Stimulated activated CD8-positive, alpha-beta memory T cell treated with anti-CD3 and anti-CD28 coated beads, Interleukin-15, amount 100 ng/mL, for 1 hour (primary cell): Measurements from ENCODE around the gene SCUBE2.

ENCODE experiments used
- DNase-seq: peaks from one replicate; pipeline ENCODE4 v3.0.0-alpha.2; 2020; ENCODE audit warnings: low read depth

The SCUBE2 gene

DNA sequence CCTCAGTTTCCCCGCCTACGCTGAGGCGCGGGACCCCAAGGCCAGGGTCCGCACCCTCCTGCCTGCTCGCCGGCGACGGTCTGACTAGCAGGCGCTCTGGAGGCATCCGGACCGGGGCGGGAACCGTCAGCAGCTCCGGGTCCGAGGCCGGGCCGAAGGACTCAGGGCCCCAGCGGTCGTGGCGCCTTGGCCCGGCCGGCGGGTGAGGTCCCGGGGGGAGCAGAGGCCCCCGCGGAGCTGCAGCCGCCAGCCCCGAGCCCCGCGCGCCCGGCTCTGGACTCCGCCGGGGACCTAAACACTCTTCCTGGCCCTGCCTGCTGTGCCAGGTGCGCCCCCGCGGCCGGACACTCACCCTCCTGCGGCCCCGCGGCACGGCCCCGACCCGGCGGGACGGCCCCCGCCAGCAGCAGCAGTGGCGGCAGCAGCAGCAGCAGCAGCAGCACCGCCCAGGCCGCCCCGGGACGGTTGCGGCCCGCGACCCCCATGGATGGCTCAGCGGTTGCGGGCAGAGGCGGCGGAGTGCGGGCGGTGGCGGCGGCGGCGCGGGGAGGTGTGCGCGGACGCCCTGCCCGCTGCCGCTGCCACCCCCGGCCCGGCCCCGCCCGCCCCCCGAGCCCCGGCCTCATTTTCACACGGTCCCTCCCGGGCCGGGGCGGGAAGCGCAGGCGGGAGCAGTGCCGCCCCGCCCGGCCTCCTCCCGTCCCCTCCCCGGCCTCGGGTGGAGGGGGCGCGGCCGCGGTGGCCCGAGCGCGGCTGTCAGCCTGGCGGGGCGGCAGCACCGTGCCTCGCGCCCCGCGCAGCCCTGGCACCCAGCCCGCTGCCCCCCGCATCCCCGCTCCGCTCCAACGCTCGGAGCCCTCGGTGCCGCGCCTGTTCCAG lies at the start of gene SCUBE2:
Gene SCUBE2 (minus strand): TSS at position 556 of the 879 bp plus-strand sequence. CDS start 71 bp downstream, at position 485.
- DNase-seq: no peak

- no peak for DNase-seq
Measured at GRCh38 chr11:9141186-9141585, 49.8 kb upstream of the SCUBE2 start.

GRCh38 chr11:9139628-9140357 lies 48.4 kb upstream of the SCUBE2 start:
- DNase-seq: no peak

DNA sequence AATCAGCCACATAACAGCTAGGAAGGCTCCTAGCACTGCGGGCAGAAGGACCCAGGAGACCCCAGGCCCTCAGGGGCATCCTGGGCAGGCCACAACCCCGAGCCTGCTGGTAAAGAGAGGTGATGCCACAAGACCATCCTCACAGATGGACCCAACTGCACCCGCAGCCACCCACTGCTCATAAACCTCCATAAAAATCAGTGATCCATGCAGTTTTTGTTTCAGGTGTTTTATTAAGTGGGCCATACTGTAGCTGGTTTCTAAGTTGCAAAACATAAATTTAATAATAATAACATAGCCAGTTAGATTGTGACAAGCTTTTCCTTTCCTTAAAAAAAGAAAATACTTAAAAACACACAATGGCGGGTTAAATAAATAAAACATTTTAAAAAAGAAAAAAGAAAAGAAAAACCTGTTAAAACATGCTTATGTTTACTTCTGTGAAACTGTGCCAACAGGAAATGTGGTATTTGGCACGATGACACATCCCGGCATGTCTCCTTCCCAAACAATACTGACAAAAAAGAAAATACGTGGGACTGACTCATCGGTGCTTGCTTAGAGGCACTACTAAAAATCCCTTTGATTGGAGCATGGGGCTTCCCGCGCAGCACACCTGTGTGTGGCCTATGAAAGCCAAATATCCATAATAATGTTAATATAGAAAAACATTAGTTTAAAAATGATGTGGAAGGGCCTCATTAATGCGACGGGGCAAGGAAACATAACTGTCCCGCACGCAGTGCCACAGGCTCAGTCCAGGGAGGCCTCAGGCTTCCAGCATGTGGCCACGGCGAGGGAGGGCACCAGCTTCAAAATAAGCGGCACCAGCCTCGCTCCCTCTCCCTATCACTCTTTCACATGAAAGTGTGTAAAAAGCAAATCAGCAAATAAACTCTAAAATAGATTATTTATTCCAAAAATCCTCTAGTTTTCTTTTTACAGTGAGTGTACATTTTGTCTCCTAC lies 47.5 kb upstream of the SCUBE2 start:
- no peak for DNase-seq

GRCh38 chr11:9138133-9138453 lies 46.7 kb upstream of the SCUBE2 start:
- DNase-seq: no peak

DNA sequence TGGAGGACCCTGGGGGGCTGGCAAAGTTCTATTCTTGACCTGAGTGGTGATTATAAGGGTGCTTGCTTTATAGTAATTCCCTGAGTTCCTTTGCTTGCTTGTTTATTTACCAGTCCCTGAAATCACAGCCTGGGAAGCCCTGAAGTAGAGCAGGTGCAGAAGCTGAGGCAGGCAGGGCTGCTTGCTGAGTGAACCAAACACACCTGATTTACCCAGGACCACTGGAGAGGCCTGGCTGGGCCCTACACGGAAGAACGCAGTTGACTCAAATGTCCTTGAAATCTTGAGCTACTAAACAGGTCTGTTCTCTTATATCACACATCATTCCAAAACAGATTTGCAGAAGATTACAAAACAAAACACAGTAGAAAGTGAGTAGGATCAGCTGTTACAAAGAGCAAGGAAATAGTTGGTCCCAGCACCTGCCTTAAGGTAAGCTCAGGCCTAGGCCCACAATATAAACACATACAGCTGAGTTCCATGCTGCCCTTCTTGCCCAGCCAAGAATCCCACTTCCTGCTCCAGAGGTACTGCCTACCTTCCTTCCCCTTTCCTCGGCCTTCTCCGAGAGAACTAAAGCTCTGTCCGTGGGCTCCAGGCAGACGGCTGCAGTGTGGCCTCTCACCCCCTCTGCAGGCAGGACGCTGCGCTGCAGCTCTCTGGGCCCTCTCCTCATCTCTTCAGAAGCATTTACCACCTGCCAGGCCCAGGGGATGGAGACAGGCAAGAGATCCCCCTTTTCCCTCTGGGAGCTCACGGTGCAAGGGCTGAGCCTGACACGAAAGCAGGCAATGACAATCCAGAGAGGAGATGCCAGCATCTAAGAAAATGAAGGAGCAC lies 46.1 kb upstream of the SCUBE2 start:
- DNase-seq: peak; percentile 39

GRCh38 chr11:9136741-9137140 lies 45.3 kb upstream of the SCUBE2 start:
- DNase-seq: no peak

- no peak for DNase-seq
Measured at GRCh38 chr11:9133956-9134355, 42.6 kb upstream of the SCUBE2 start.

DNA sequence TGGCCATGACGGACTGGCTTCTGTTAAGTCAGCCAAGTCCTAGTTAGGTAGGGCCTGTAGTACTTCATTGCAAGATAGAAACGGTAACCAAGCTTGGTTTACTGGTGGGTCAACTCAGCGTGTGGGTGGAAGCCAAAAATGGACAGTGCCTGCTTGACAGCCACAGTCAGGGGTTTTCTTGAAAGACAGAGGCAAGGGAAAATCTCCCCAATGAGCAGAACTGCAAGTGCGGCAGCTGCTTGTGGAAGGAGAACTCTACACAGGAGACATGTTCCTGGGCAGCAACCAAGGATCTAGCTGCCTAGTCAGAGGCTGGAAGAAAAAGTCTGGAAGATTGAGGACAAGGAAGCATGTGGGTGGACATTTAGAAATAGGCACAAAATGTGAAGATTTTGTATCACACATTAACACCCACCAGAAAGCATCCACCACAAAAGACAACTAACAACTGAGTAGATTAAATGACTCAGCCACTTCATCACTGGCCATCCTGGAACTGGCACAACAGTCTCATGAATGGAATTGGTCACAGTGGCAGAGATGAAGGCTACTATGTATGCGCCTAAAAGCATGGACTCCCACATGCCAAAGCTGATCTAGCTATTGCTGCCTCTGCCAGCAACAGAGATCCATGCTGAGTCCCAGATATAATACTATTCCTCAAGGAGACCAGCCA lies 40.9 kb upstream of the SCUBE2 start:
- DNase-seq: no peak

DNA sequence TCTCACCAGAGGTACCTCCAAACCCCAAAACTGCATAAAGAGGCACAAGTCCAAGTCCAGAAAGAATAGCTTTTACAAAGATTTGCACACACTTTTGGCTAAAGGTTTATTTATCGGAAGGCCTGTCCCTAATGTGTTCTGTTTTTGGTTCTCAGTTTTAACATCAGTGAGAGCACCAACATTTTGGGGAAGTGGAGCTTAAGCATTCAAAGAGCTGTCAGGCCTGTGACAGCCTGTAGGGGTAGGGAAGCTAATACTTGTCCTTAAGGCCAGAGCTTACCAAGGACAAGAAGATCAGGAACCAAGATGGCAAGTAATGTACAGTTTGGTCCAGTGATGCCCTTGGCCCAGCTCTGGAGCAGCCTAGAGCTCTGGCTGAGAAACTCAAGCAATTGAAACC lies 38.9 kb upstream of the SCUBE2 start:
- no peak for DNase-seq

DNA sequence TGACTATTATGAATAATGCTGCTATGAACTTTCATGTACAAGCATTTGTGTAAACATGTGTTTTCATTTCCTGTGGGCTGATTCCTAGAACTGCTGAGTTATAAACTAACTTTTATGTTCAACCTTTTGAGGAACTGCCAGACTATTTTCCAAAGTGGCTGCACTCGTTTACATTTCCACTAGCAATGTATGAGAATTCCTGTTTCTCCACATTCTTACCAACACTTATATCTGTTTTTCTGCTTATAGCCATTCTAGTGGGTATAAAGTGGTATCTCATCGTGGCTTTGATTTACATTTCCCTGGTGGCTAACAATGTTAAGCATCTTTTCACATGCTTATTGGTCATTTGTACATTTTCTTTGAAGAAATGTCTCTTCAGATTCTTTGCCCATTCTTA lies 35.2 kb upstream of the SCUBE2 start:
- no peak for DNase-seq

DNA sequence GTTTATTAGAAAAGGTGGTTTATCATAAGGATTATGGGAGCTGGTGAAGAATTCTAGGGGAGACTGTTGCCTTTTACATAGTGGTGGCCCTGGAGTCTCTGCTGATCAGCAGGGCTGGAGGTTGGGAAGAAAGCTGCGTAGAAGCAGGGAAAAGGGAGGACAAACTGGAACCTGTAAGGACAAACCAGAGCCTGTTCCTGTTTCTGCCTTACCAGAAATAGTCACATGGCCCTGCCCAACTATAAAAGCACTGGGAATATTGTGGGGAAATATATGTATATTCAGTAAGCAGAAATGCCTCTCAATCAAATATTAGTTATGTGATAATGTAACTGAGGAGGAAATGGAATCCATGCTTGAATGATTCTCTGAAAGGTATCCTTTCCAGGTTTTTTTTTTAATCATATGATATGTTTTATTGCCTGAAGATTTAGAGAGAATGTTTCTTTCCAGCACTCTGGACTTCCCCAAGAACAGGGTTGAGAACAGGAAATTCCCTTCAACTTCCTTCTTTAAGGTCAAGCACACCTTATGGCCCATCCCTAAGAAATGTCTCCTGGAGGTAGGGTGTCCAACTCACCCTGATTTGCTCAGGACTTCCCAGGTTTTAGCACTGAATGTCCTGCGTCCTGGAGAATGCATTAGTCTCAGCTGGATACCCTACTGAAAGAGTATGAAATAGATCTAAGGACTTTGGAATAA lies 33.9 kb upstream of the SCUBE2 start:
- DNase-seq: no peak

GRCh38 chr11:9123595-9124304 lies 32.4 kb upstream of the SCUBE2 start:
- no peak for DNase-seq

DNA sequence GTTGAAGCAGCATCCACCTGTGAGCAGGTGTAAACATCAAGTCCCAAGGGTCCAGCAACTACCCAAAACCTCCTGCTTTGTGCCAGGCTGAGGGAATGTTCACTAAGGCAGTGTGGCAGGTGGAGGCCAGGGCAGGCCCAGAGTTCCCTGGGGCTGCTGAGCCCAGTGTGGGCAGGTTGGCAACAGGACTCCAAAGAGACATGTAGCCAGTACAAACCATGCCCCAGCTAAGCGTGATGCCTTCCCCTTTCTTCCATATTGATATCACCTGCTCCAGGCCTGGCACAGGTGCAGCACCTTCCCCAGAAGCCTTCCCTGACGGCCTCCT lies 30.0 kb upstream of the SCUBE2 start:
- no peak for DNase-seq

- DNase-seq: no peak
Measured at GRCh38 chr11:9120664-9121468, 29.5 kb upstream of the SCUBE2 start.

DNA sequence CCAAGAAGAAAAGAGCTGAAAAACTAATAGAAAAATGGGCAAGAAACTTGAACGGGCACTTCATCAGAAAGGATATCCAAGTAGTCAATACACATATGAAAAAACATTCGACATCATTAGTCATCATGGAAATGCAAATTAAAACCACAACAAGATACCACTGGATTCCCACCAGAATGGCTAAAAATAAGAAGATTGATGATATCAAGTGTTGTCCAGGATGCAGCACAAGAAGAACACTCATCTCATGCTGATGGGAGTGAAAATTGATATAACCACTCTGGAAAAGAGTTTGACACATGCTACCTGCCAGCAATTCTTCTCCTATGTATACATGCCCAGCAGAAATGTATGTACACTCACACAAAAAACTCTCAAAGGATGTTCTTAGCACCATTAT lies 26.9 kb upstream of the SCUBE2 start:
- DNase-seq: no peak

DNA sequence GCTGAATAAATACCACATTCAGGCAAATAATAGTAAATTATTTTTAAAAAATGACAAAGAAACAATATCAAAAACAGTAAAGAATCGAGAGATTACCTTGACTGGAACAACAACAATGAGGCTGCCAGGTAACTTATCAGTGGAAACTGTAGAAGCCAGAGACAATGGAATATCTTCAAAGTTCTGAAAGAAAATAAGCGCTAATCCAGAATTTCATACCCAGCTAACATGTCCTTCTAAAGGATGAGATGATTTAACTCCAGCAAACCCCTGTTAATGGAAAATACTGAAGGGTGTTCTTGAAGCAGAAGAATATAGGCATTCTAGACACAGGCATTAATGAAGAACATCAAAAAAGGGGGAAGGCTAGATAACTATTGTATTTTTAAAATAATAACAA lies 20.7 kb upstream of the SCUBE2 start:
- DNase-seq: no peak

GRCh38 chr11:9109858-9110731 lies 18.7 kb upstream of the SCUBE2 start:
- DNase-seq: no peak
